GM19193 (cell line): ENCODE data around the gene SYPL1.

Experiments
- POLR2A ChIP-seq: IDR thresholded peaks from 4 replicates; pipeline ENCODE4 v1.6.1; 2011; ENCODE audit not compliant: insufficient read depth, insufficient read length; ENCODE audit errors: extremely low read depth

SYPL1 gene

DNA sequence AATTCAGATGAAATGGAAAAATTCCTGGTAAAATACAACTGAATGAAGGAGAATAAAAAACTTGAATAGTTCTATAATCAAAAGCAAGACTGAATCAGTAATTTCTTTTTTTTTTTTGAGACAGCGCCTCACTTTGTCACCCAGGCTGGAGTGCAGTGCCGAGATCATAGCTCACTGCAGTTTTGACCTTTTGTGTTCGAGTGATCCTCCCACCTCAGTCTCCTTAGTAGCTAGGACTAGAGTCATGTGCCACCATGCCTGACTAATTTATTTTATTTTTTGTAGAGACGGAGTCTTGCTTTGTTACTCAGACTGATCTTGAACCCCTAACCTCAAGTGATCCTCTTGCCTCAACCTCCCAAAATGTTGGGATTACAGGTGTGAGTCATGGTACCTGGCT is 26.1 kb downstream of the SYPL1 start:
- TF ChIP-seq POLR2A: no peak

- TF ChIP-seq POLR2A: no peak
These were observed 27.1 kb downstream of the SYPL1 start for GRCh38 chr7:106085015-106085414.

- TF ChIP-seq POLR2A: no peak
These were observed 28.4 kb downstream of the SYPL1 start for GRCh38 chr7:106083717-106084116.

GRCh38 chr7:106082087-106082854 is 29.8 kb downstream of the SYPL1 start:
- TF ChIP-seq POLR2A: no peak

- no peak for TF ChIP-seq POLR2A
These were observed 31.7 kb downstream of the SYPL1 start for GRCh38 chr7:106080300-106080987.

DNA sequence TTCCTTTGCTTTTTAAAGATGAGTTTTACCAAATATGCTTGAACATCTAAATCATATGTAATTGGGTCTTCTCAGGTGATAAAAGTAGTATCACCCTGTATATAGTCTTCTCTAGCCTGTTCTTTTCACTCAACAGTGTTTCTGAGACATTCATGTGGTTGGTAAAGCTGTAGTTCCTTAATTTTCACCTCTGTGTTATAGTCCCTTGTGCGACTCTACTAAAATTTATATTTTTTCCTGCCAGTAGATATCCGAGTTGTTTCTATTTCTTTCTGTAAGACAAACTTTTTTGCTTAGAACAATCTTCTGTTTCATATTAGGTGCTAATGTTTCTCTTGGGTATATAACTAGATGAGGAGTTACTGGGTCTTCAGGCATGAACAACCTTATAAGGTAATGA is 35.6 kb downstream of the SYPL1 start:
- TF ChIP-seq POLR2A: no peak

GRCh38 chr7:106075937-106076336 is 36.2 kb downstream of the SYPL1 start:
- TF ChIP-seq POLR2A: no peak

- TF ChIP-seq POLR2A: no peak
These were observed 37.9 kb downstream of the SYPL1 start for GRCh38 chr7:106074257-106074656.

DNA sequence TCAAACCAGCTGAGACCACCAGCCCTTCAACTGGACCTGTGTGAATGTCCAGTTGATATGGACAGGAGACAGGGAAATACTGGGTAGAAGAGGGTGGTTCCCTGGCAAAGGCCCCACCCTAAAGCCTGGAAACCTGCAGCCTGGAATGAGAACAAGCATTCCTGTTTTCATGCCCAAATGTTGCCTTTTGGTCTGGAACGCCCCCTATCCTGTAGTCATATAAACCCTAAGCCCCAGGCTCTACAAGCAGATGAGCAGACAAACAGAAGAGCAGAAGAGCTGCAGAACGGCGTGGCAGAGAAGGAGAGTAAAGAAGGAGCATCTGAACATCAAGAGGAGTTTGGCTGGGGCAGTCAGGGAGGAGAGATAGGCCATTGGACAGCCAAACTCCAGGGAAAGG is 38.4 kb downstream of the SYPL1 start:
- no peak for TF ChIP-seq POLR2A

DNA sequence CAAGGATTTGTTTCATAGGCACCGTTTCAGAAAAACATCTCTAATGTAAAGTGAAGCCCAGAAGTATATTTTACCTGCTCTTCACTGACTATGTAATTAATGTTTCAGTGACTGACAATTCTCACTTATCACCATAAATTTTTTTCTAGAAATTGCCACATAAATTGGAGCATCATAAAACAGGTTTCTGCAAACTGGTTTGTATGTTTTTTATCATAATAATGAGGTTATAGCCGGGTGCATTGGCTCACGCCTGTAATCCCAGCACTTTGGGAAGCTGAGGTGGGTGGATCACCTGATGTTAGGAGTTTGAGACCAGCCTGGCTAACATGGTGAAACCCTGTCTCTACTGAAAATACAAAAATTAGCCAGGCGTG is 39.4 kb downstream of the SYPL1 start:
- TF ChIP-seq POLR2A: no peak

DNA sequence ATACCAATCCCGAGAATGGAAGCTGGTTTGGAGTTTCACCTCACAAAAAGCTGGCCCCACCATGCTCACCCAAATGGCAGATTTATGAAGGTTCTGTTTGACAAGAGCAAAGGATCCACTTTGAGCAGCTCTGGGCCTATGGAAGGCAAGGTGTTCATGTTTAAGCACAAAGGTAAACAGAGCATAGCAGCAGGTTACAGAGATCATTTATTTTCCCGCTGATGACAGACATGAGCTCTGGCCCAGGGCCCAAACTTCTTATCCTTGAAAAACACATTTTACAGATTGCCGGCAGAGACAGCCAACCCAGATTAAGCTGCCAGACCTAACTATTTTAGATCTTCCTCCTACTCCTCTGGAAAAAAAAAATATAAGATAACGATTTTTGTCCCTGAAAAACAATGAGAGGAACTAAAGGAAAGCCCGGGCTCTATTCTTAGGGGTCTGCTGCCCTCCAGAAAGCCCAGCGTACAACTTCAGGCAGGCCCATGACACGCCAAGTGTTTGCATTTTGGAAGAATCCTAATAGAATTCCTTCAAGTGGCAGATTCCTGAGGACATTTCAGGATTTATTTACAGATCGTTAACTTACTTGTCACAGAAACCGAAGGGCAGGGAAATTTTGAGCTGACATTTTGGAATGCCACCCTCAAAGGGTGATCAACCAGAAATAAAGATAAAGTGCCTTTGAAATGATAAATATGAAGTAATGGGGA is 40.0 kb downstream of the SYPL1 start:
- no peak for TF ChIP-seq POLR2A

DNA sequence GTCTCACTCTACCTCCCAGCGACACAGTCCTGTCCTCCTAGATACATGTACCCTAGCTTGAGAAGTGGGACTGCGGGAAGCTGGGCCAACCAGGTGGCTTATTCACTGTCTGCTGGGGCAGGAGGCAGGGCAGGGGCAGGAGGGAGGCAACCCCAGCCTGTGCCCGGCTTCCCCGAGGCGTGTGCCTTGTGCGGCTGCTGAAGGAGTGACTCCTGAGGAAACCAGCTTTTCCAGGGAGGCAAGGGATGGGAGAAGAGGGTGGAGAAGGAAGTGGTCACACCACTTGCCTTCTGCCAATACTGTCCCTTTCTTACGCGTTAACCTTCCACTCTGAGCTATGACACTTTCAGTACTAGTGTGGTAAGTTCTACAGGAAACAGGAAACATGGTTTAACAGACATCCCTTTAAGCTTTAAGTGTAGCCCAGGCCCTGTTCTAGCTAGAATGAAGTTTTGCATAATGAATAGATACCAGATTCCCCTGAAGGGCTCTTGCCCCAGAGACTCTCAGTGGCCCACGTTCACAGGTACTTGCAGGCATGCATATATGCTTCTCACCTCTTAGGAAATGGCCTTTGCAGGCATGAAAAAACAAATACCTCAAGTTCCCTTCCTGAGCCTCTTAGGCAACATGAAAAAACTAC is 40.6 kb downstream of the SYPL1 start:
- peak; percentile 62 for TF ChIP-seq POLR2A

- no peak for TF ChIP-seq POLR2A
These were observed 41.4 kb downstream of the SYPL1 start for GRCh38 chr7:106070567-106071254.

DNA sequence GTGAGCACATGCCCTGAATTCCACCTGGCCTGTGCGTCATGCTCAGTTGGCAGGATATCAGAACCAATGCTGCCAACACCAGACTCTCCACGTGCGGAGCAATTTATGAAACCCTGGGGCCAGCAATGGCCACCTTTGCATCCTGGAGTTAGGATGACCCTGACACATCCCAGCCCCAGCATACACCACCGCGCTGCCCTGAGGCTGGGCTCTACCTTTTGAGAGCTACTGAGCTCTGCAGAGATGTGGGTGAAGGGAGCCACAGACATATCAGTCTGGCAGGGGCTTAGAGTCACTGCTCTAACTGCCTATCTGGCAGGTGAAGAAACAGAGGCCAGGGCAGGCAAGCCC is 41.9 kb downstream of the SYPL1 start:
- no peak for TF ChIP-seq POLR2A
